HL-60 (cell line): ENCODE measurements around the gene BRME1.

Experiments used
- DNase-seq, 2 experiments: peaks; one replicate each; pipeline ENCODE4 v3.0.0-alpha.2; 2010 to 2020; ENCODE audit warnings: low read depth in 1 of 2, low spot score in 1 of 2
- H3K27ac ChIP-seq: fragments of 250-450 bp; sonication (Bioruptor Pico); replicated peaks from 2 replicates; pipeline ENCODE4 v1.5.1; 2020; ENCODE audit warnings: mild to moderate bottlenecking, moderate library complexity
- H3K27me3 ChIP-seq: fragments of 250-450 bp; sonication (Bioruptor Pico); 2 replicates; pipeline ENCODE4 v1.5.1; 2021; ENCODE audit warnings: mild to moderate bottlenecking, moderate library complexity; ENCODE audit not compliant: insufficient read depth, poor library complexity, severe bottlenecking
- H3K4me3 ChIP-seq: replicated peaks from 2 replicates; pipeline ENCODE4 v1.5.1; 2011; ENCODE audit warnings: mild to moderate bottlenecking, control low read depth, low read length; ENCODE audit not compliant: insufficient read depth
- GABPA ChIP-seq: IDR thresholded peaks from 2 replicates; pipeline ENCODE4 v1.6.1; 2012; ENCODE audit warnings: low read depth
- POLR2AphosphoS5 ChIP-seq: IDR thresholded peaks from 2 replicates; pipeline ENCODE4 v1.6.1; 2012; ENCODE audit warnings: low read depth
- SPI1 ChIP-seq: IDR thresholded peaks from 2 replicates; pipeline ENCODE4 v1.6.1; 2012; ENCODE audit warnings: low read depth, mild to moderate bottlenecking, borderline replicate concordance
- long read RNA-seq: library from polyadenylated mRNA; unstranded; transcript quantifications from one replicate; pipeline ENCODE4 v2.0.0, GENCODE V29; 2020
- TF ChIP-seq, protein P1 (sequence below): IDR thresholded peaks from 2 replicates; pipeline ENCODE4 v1.6.1; 2012; ENCODE audit warnings: low read depth; ENCODE audit not compliant: insufficient replicate concordance
- TF ChIP-seq, protein P2 (sequence below): IDR thresholded peaks from one replicate; pipeline ENCODE4 v1.5.1; 2011; ENCODE audit warnings: low read length, control low read depth, inconsistent platforms; ENCODE audit not compliant: insufficient read depth

Gene BRME1
- long read RNA-seq, partial matches to known transcripts = 4 of 18 reads
- long read RNA-seq, other reads (novel, unspliced or antisense) = 13 of 18 reads

- peak within 1 kb of the TSS; percentile 91 for H3K4me3 ChIP-seq
- TF ChIP-seq SPI1 = peak; percentile 33; the same call in 1 of the 2 replicates
- no peak for TF ChIP-seq GABPA
- TF ChIP-seq POLR2AphosphoS5 = peak; percentile 61; the same call in 1 of the 2 replicates
- no peaks in the 10 kb centered on the region for H3K27me3 ChIP-seq
- H3K27ac ChIP-seq = peak within 1 kb of the TSS; percentile 70
- peak; percentile 88 to 94 for DNase-seq
These were observed at the start of gene BRME1, which contains the start of gene CC2D1A for GRCh38 chr19:13905634-13906520. BRME1 (minus strand) TSS chr19:13906117; CDS start chr19:13904892, 1,225 bp downstream. CC2D1A (plus strand) TSS chr19:13906201; CDS start chr19:13906442, 241 bp downstream.

DNA sequence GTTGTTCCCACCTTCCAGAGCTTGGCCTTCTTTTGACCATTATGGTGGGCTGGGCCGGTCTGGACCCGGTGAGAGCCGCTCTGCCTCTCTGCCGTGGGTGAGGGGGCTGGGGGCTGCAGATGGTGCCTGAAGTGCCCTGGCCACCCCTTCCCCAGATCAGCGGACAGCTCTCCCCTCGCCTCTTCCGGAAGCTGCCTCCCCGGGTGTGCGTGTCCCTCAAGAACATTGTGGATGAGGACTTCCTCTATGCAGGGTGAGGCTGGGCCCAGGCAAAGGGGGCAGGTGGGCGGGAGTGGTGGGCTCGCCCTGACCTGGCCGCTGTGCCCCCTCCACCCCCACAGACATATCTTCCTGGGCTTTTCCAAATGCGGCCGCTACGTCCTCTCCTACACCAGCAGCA, 48.3 kb upstream of the BRME1 start:
- Histone ChIP-seq H3K27me3 (no peaks in the 10 kb centered on the region), H3K4me3 (no peak overlapping the region), H3K27ac (no peak overlapping the region)
- DNase-seq = no peak
- TF ChIP-seq SPI1 (no peak), POLR2AphosphoS5 (no peak), GABPA (no peak)
- TF ChIP-seq, protein P1, sequence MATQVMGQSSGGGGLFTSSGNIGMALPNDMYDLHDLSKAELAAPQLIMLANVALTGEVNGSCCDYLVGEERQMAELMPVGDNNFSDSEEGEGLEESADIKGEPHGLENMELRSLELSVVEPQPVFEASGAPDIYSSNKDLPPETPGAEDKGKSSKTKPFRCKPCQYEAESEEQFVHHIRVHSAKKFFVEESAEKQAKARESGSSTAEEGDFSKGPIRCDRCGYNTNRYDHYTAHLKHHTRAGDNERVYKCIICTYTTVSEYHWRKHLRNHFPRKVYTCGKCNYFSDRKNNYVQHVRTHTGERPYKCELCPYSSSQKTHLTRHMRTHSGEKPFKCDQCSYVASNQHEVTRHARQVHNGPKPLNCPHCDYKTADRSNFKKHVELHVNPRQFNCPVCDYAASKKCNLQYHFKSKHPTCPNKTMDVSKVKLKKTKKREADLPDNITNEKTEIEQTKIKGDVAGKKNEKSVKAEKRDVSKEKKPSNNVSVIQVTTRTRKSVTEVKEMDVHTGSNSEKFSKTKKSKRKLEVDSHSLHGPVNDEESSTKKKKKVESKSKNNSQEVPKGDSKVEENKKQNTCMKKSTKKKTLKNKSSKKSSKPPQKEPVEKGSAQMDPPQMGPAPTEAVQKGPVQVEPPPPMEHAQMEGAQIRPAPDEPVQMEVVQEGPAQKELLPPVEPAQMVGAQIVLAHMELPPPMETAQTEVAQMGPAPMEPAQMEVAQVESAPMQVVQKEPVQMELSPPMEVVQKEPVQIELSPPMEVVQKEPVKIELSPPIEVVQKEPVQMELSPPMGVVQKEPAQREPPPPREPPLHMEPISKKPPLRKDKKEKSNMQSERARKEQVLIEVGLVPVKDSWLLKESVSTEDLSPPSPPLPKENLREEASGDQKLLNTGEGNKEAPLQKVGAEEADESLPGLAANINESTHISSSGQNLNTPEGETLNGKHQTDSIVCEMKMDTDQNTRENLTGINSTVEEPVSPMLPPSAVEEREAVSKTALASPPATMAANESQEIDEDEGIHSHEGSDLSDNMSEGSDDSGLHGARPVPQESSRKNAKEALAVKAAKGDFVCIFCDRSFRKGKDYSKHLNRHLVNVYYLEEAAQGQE = no peak
- TF ChIP-seq, protein P2, sequence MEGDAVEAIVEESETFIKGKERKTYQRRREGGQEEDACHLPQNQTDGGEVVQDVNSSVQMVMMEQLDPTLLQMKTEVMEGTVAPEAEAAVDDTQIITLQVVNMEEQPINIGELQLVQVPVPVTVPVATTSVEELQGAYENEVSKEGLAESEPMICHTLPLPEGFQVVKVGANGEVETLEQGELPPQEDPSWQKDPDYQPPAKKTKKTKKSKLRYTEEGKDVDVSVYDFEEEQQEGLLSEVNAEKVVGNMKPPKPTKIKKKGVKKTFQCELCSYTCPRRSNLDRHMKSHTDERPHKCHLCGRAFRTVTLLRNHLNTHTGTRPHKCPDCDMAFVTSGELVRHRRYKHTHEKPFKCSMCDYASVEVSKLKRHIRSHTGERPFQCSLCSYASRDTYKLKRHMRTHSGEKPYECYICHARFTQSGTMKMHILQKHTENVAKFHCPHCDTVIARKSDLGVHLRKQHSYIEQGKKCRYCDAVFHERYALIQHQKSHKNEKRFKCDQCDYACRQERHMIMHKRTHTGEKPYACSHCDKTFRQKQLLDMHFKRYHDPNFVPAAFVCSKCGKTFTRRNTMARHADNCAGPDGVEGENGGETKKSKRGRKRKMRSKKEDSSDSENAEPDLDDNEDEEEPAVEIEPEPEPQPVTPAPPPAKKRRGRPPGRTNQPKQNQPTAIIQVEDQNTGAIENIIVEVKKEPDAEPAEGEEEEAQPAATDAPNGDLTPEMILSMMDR = no peak

GRCh38 chr19:13952931-13953531, 47.1 kb upstream of the BRME1 start:
- Histone ChIP-seq H3K4me3 (peak overlapping the region; percentile 93), H3K27me3 (no peaks in the 10 kb centered on the region), H3K27ac (peak overlapping the region; percentile 11)
- DNase-seq = peak; percentile 21 to 29
- TF ChIP-seq, protein P1 = no peak
- no peak for TF ChIP-seq GABPA
- no peak for TF ChIP-seq SPI1
- no peak for TF ChIP-seq POLR2AphosphoS5
- TF ChIP-seq, protein P2 = no peak
